SK-N-SH (cell line): Measurements from ENCODE around the gene ADAD2. TPM values are rescaled to one million over a fixed set of nuclear protein-coding genes. Genes with fewer than 3 reads are reported as not detected.

ENCODE experiments used
- CTCF ChIA-PET: fragments of 300-600, 350-600 bp; formaldehyde crosslinking; extraction: SDS; loops from one replicate; lab custom pipeline; 2021; lab: Yijun Ruan, JAX
- POLR2A ChIA-PET: fragments of 350-600 bp; sonication (Branson Sonifier 250); formaldehyde crosslinking; extraction: SDS; loops from one replicate; lab custom pipeline; 2020; ENCODE audit warnings: antibody characterized with exemption, inconsistent platforms; lab: Yijun Ruan, JAX
- DNase-seq: peaks from one replicate; pipeline ENCODE4 v3.0.0; 2012
- H2AFZ ChIP-seq: fragments of 200-600 bp; sonication (generic); 2 replicates; pipeline ENCODE4 v1.8.1; 2016; ENCODE audit warnings: antibody characterized with exemption, mild to moderate bottlenecking, low read depth
- H3F3A ChIP-seq: fragments of 200-600 bp; sonication (generic); replicated peaks from 2 replicates; pipeline ENCODE3; 2016; ENCODE audit warnings: antibody characterized with exemption, mild to moderate bottlenecking; ENCODE audit not compliant: insufficient read depth
- H3K27ac ChIP-seq, 2 experiments: fragments of 200-500 bp in 1 of 2; fragments of 200-600 bp in 1 of 2; sonication (Bioruptor generic) in 1 of 2; sonication (generic), shearing (Covaris generic) in 1 of 2; 2 replicates each; pipeline versions ENCODE4 v1.5.1 to v1.6.1; 2014 to 2016; ENCODE audit warnings: low read depth in 2 of 2, inconsistent platforms in 1 of 2, low read length in 1 of 2, mild to moderate bottlenecking in 1 of 2, mixed read lengths in 1 of 2
- H3K27me3 ChIP-seq: fragments of 200-600 bp; sonication (generic), shearing (Covaris generic); 2 replicates; pipeline ENCODE4 v1.6.1; 2016; ENCODE audit warnings: mixed run types; ENCODE audit not compliant: insufficient read depth
- H3K36me3 ChIP-seq, 2 experiments: fragments of 200-500 bp in 1 of 2; fragments of 200-600 bp in 1 of 2; sonication (Bioruptor generic) in 1 of 2; sonication (generic) in 1 of 2; replicated peaks in 1 of 2; 2 replicates each; pipeline versions ENCODE3 to v1.5.1; 2014 to 2016; ENCODE audit warnings: low read length in 1 of 2, mild to moderate bottlenecking in 1 of 2; ENCODE audit not compliant: insufficient read depth in 2 of 2, control insufficient read depth in 1 of 2
- H3K4me1 ChIP-seq, 2 experiments: fragments of 200-500 bp in 1 of 2; fragments of 200-600 bp in 1 of 2; sonication (Bioruptor generic) in 1 of 2; sonication (generic), shearing (Covaris generic) in 1 of 2; 2 replicates each; pipeline versions ENCODE4 v1.5.1 to v1.6.1; 2014 to 2016; ENCODE audit warnings: low read depth in 1 of 2, low read length in 1 of 2, mixed run types in 1 of 2; ENCODE audit not compliant: insufficient read depth in 2 of 2, control insufficient read depth in 1 of 2
- H3K4me2 ChIP-seq: fragments of 200-600 bp; sonication (generic), shearing (Covaris generic); 2 replicates; pipeline ENCODE4 v1.6.1; 2017; ENCODE audit warnings: mixed run types
- H3K4me3 ChIP-seq, 2 experiments: fragments of 200-500 bp in 1 of 2; fragments of 200-600 bp in 1 of 2; sonication (Bioruptor generic) in 1 of 2; sonication (generic), shearing (Covaris generic) in 1 of 2; 2 replicates each; pipeline versions ENCODE4 v1.5.1 to v1.8.1; 2014 to 2016; ENCODE audit warnings: low read depth in 2 of 2, inconsistent platforms in 1 of 2, low read length in 1 of 2, mild to moderate bottlenecking in 1 of 2, mixed read lengths in 1 of 2, moderate library complexity in 1 of 2
- H3K79me2 ChIP-seq: fragments of 200-600 bp; sonication (generic); 2 replicates; pipeline ENCODE4 v1.8.1; 2017; ENCODE audit warnings: mild to moderate bottlenecking; ENCODE audit not compliant: insufficient read depth
- H3K9ac ChIP-seq: fragments of 200-600 bp; sonication (generic); 2 replicates; pipeline ENCODE4 v1.6.1; 2017; ENCODE audit warnings: mixed run types
- H3K9me2 ChIP-seq: fragments of 200-600 bp; sonication (generic); 2 replicates; pipeline ENCODE4 v1.6.1; 2017; ENCODE audit warnings: mixed run types
- H3K9me3 ChIP-seq: fragments of 200-600 bp; sonication (generic); 2 replicates; pipeline ENCODE4 v1.6.1; 2017; ENCODE audit warnings: mixed run types, mild to moderate bottlenecking, moderate library complexity
- H4K20me1 ChIP-seq: fragments of 200-600 bp; sonication (generic); 2 replicates; pipeline ENCODE4 v1.6.1; 2017; ENCODE audit warnings: mild to moderate bottlenecking, mixed run types; ENCODE audit not compliant: insufficient read depth
- CTCF ChIP-seq: fragments of 200-600 bp; sonication (generic); IDR thresholded peaks from 2 replicates; pipeline ENCODE4 v1.6.1; 2017; ENCODE audit warnings: antibody characterized with exemption, mild to moderate bottlenecking, moderate library complexity
- EP300 ChIP-seq, 2 experiments: IDR thresholded peaks; 2 replicates each; pipeline versions ENCODE4 v1.4.0 to v1.6.1; 2012; ENCODE audit warnings: borderline replicate concordance in 1 of 2, low read depth in 1 of 2, low read length in 1 of 2
- EZH2phosphoT487 ChIP-seq: fragments of 200-600 bp; sonication (generic); IDR thresholded peaks from 2 replicates; pipeline ENCODE4 v1.6.1; 2017; ENCODE audit warnings: low read depth, mixed run types, mild to moderate bottlenecking, antibody characterized with exemption, moderate library complexity, borderline replicate concordance
- FOSL2 ChIP-seq: IDR thresholded peaks from 2 replicates; pipeline ENCODE4 v1.4.0; 2012; ENCODE audit warnings: low read depth, mild to moderate bottlenecking, moderate library complexity, borderline replicate concordance
- FOXJ3 ChIP-seq: sonication (generic); formaldehyde crosslinking; IDR thresholded peaks from 2 replicates; pipeline ENCODE4 v1.5.1; 2020; ENCODE audit warnings: mild to moderate bottlenecking, missing genetic modification reagents
- IRF3 ChIP-seq: fragments of 150-350 bp; IDR thresholded peaks from 2 replicates; pipeline ENCODE4 v1.6.1; 2016; ENCODE audit warnings: mild to moderate bottlenecking, low read depth, low read length
- MXI1 ChIP-seq: IDR thresholded peaks from 2 replicates; pipeline ENCODE4 v1.6.1; 2012; ENCODE audit warnings: mild to moderate bottlenecking, low read depth, low read length, improper control_type of control experiment
- REST ChIP-seq: IDR thresholded peaks from 2 replicates; pipeline ENCODE4 v1.6.1; 2012; ENCODE audit warnings: mild to moderate bottlenecking, low read depth, low read length, moderate library complexity
- RFX5 ChIP-seq: IDR thresholded peaks from 2 replicates; pipeline ENCODE4 v1.6.1; 2012; ENCODE audit warnings: mild to moderate bottlenecking, improper control_type of control experiment, low read length
- SIN3A ChIP-seq: IDR thresholded peaks from 2 replicates; pipeline ENCODE4 v1.6.1; 2012; ENCODE audit warnings: low read depth, mild to moderate bottlenecking, low read length, moderate library complexity, borderline replicate concordance
- SMC3 ChIP-seq: IDR thresholded peaks from 2 replicates; pipeline ENCODE4 v1.6.1; 2012; ENCODE audit warnings: low read depth, low read length, improper control_type of control experiment
- TEAD4 ChIP-seq: IDR thresholded peaks from 2 replicates; pipeline ENCODE4 v1.4.0; 2012; ENCODE audit warnings: mild to moderate bottlenecking, borderline replicate concordance; ENCODE audit not compliant: insufficient read depth
- ZBTB33 ChIP-seq: IDR thresholded peaks from 2 replicates; pipeline ENCODE4 v1.4.0; 2012; ENCODE audit warnings: low read depth, borderline replicate concordance
- WGBS: methylation state at CpG from one replicate; pipeline ENCODE4 v1.1.6; 2017; ENCODE audit warnings: low lambda C conversion rate; 5-methylcytosine and 5-hydroxymethylcytosine counted together
- polyA plus RNA-seq, 3 experiments: library from polyadenylated mRNA; depleted of rRNA; stranded (reverse); fragments of >200 nt; gene quantifications; 2 replicates each; pipeline ENCODE4 v1.2.3, GENCODE V29; 2012

The ADAD2 gene
- polyA plus RNA-seq, 1 of the 3 experiments (the other 2 are of a cell fraction): not detected

- TF ChIP-seq REST: no peak
- peak; percentile 91 for TF ChIP-seq CTCF
- TF ChIP-seq FOSL2: no peak
- TF ChIP-seq ZBTB33: no peak
- peak; percentile 68 for TF ChIP-seq SMC3
- no peak for TF ChIP-seq TEAD4
These were observed 4.1 kb upstream of the ADAD2 start, which contains the start of gene TAF1C (continued) for GRCh38 chr16:84186685-84187437.

GRCh38 chr16:84191466-84191865, 509 bp downstream of the ADAD2 start:
- no peaks in the 10 kb centered on the region for H3K4me1 ChIP-seq
- no peaks in the 10 kb centered on the region for H3K9me2 ChIP-seq
- no peaks in the 10 kb centered on the region for H3K36me3 ChIP-seq
- CTCF ChIA-PET: no interaction called here
- H3K27ac ChIP-seq: no peak overlapping the region
- DNase-seq: no peak
- POLR2A ChIA-PET: no interaction called here
- no peak overlapping the region for H3K9ac ChIP-seq
- TF ChIP-seq EZH2phosphoT487 (no peak), FOSL2 (no peak), IRF3 (no peak), FOXJ3 (CRISPR knock-in tag) (no peak), SIN3A (no peak), SMC3 (no peak), REST (no peak), RFX5 (no peak), EP300 (IDR thresholded peaks at IDR 0.05; ENCODE audit: borderline replicate concordance in 1 of 2, low read depth in 1 of 2, low read length in 1 of 2) (no peak), MXI1 (no peak)
- no peaks in the 10 kb centered on the region for H3K9me3 ChIP-seq
- no peak overlapping the region for H2AFZ ChIP-seq
- H3K4me2 ChIP-seq: no peak overlapping the region
- H3K4me3 ChIP-seq: no peak overlapping the region
- no peaks in the 10 kb centered on the region for H3F3A ChIP-seq
- no peaks in the 10 kb centered on the region for H4K20me1 ChIP-seq
- peaks cover 4% of the 10 kb centered on the region for H3K79me2 ChIP-seq
- WGBS: 100% methylated on average over 2 of the region's 16 CpGs
- no peaks in the 10 kb centered on the region for H3K27me3 ChIP-seq
